Activated CD4-positive, alpha-beta T cell treated with anti-CD3 and anti-CD28 coated beads for 24 hours (primary cell): ENCODE measurements around the gene PI4KB.
A peak's percentile ranks its signal among the peaks of the same experiment; 100 is the strongest.

ENCODE experiments used
- DNase-seq, 2 donors: peaks; one replicate each; pipeline ENCODE4 v3.0.0-alpha.2; 2020; ENCODE audit warnings: low read depth in 2 of 2

PI4KB gene

GRCh38 chr1:151346082-151346768 lies 19.0 kb upstream of the PI4KB start:
- DNase-seq = no peak

GRCh38 chr1:151344291-151344690 lies 17.1 kb upstream of the PI4KB start:
- no peak for DNase-seq

GRCh38 chr1:151343587-151343986 lies 16.4 kb upstream of the PI4KB start:
- no peak for DNase-seq

GRCh38 chr1:151342569-151342968 lies 15.4 kb upstream of the PI4KB start:
- no peak for DNase-seq

- DNase-seq = no peak
These were observed 14.8 kb upstream of the PI4KB start for GRCh38 chr1:151342021-151342420.

- DNase-seq = peak; percentile 19 to 40
These were observed 13.9 kb upstream of the PI4KB start for GRCh38 chr1:151340870-151341754.

- no peak for DNase-seq
These were observed 9.3 kb upstream of the PI4KB start for GRCh38 chr1:151336556-151336955.

GRCh38 chr1:151334822-151335221 lies 7.6 kb upstream of the PI4KB start:
- no peak for DNase-seq

- no peak for DNase-seq
These were observed 873 bp upstream of the PI4KB start for GRCh38 chr1:151327903-151328674.

GRCh38 chr1:151326619-151327222 lies 495 bp downstream of the PI4KB start:
- peak; percentile 40 to 41 for DNase-seq

- no peak for DNase-seq
These were observed 1.4 kb downstream of the PI4KB start for GRCh38 chr1:151325646-151326429.

GRCh38 chr1:151325231-151325630 lies 2.0 kb downstream of the PI4KB start:
- no peak for DNase-seq

- no peak for DNase-seq
These were observed 2.8 kb downstream of the PI4KB start for GRCh38 chr1:151324390-151324930.

GRCh38 chr1:151318975-151319374 lies 8.2 kb downstream of the PI4KB start:
- no peak for DNase-seq

GRCh38 chr1:151315565-151316235 lies 11.5 kb downstream of the PI4KB start:
- DNase-seq = no peak

GRCh38 chr1:151314137-151314875 lies 12.9 kb downstream of the PI4KB start:
- DNase-seq = no peak

GRCh38 chr1:151313501-151313900 lies 13.7 kb downstream of the PI4KB start:
- DNase-seq = no peak

- DNase-seq = no peak
These were observed 14.4 kb downstream of the PI4KB start for GRCh38 chr1:151312826-151313225.

GRCh38 chr1:151312411-151312810 lies 14.8 kb downstream of the PI4KB start:
- DNase-seq = no peak
